Choroid plexus epithelial cell (primary cell): ENCODE results near the gene TMEM132D.

ENCODE experiments used
- DNase-seq: peaks from one replicate; pipeline ENCODE4 v3.0.0-alpha.2; 2010; ENCODE audit warnings: low read depth
- H3K4me3 ChIP-seq: 2 replicates; pipeline ENCODE4 v1.5.1; 2011; ENCODE audit warnings: low read depth, mild to moderate bottlenecking, control low read depth, low read length, moderate library complexity
- TF ChIP-seq, protein P1 (sequence below): conservative IDR thresholded peaks from 2 replicates; pipeline ENCODE4 v1.5.1; 2011; ENCODE audit warnings: low read depth, mild to moderate bottlenecking, control low read depth, inconsistent platforms, low read length, moderate library complexity

Gene TMEM132D

GRCh38 chr12:129530517-129530916 lies 373.3 kb downstream of the TMEM132D start:
- TF ChIP-seq, protein P1, sequence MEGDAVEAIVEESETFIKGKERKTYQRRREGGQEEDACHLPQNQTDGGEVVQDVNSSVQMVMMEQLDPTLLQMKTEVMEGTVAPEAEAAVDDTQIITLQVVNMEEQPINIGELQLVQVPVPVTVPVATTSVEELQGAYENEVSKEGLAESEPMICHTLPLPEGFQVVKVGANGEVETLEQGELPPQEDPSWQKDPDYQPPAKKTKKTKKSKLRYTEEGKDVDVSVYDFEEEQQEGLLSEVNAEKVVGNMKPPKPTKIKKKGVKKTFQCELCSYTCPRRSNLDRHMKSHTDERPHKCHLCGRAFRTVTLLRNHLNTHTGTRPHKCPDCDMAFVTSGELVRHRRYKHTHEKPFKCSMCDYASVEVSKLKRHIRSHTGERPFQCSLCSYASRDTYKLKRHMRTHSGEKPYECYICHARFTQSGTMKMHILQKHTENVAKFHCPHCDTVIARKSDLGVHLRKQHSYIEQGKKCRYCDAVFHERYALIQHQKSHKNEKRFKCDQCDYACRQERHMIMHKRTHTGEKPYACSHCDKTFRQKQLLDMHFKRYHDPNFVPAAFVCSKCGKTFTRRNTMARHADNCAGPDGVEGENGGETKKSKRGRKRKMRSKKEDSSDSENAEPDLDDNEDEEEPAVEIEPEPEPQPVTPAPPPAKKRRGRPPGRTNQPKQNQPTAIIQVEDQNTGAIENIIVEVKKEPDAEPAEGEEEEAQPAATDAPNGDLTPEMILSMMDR = no peak
- H3K4me3 ChIP-seq = no peak overlapping the region
- DNase-seq = no peak

GRCh38 chr12:129527506-129527905 lies 376.3 kb downstream of the TMEM132D start:
- DNase-seq = no peak
- no peak overlapping the region for H3K4me3 ChIP-seq
- TF ChIP-seq, protein P1 = no peak

- DNase-seq = no peak
- TF ChIP-seq, protein P1 = no peak
- no peak overlapping the region for H3K4me3 ChIP-seq
Measured at GRCh38 chr12:129523621-129524020, 380.2 kb downstream of the TMEM132D start.

DNA sequence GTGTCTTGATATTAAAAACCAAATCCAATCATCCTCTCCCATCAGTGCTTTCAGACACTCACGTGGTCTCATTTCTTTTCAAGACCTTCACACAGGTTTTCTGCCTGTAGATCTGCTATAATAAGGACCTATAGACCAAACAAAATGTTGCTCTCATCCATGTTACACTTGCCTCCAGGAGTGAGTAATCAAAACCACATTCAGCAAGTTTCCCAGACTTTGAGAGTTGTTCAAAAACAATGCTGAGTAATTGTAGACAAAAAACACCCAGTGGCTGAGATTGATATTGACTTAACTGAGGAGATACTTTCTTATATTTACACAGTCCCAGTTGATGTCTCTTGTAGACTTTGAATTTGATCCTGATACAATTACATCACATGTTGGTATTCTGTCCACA lies 383.1 kb downstream of the TMEM132D start:
- peak; percentile 48 for DNase-seq
- TF ChIP-seq, protein P1 = no peak
- H3K4me3 ChIP-seq = no peak overlapping the region

- DNase-seq = no peak
- H3K4me3 ChIP-seq = no peak overlapping the region
Measured at GRCh38 chr12:129503802-129504201, 400.0 kb downstream of the TMEM132D start.

DNA sequence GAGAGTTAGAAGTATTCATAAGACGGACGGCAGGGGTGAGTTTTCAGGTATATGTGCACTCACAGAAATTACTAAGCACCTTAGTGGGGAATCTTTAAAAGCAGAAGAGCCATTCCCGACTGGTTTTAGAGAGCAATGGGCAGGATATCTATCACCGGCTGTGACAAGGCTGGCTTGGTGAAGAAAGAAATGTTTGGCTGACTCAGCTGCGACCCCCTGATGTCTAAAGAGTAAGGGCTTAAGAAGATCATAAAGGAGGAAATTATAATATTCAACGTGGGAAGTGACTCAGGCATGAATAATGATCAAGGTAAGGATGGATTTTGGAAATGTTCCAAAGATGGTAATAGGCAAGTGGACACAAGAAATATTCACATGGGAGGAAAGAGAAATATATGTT lies 407.6 kb downstream of the TMEM132D start:
- DNase-seq = peak; percentile 1
- H3K4me3 ChIP-seq = no peak overlapping the region

More at GRCh38 chr12:129503802-129504201, 400.0 kb downstream of the TMEM132D start:
- TF ChIP-seq, protein P1 = no peak

GRCh38 chr12:129494766-129495165 lies 409.1 kb downstream of the TMEM132D start:
- DNase-seq = no peak
- H3K4me3 ChIP-seq = no peak overlapping the region
- TF ChIP-seq, protein P1 = no peak

More for the DNA sequence above, 407.6 kb downstream of the TMEM132D start:
- TF ChIP-seq, protein P1 = no peak
